ENCODE results near the gene LYRM1. TPM values are rescaled to one million over a fixed set of nuclear protein-coding genes. Genes with fewer than 3 reads are reported as not detected.

Gene LYRM1
- polyA plus RNA-seq, 1 donor (not counting 4 experiments of a cell fraction or from before 2014, with no cell fraction given), result 21.7 TPM

GRCh38 chr16:20887207-20887606 lies 13.4 kb upstream of the LYRM1 start:
- Histone ChIP-seq H3K4me2 (ENCODE audit: control insufficient read depth, extremely low read depth, insufficient read depth, low read depth, low read length) (no peak overlapping the region), H3K9me1 (ENCODE audit: control insufficient read depth, extremely low read depth, insufficient read depth, low read length) (no peaks in the 10 kb centered on the region), H3K9ac (ENCODE audit: control insufficient read depth, extremely low read depth, insufficient read depth, low read length) (no peak overlapping the region), H3K27ac (ENCODE audit: control insufficient read depth, insufficient read depth, low read length) (no peak overlapping the region), H3K27me3 (ENCODE audit: control insufficient read depth, extremely low read depth, insufficient read depth, low read length) (no peaks in the 10 kb centered on the region), H3K4me1 (ENCODE audit: control insufficient read depth, extremely low read depth, insufficient read depth, low read length) (peaks cover 6% of the 10 kb centered on the region), H3K4me3 (ENCODE audit: control insufficient read depth in 2 of 3, extremely low read depth in 1 of 3, insufficient read depth in 2 of 3, low read depth in 1 of 3, low read length in 3 of 3) (no peak overlapping the region), H3K79me2 (ENCODE audit: control insufficient read depth, insufficient read depth, low read length) (peaks cover 80% of the 10 kb centered on the region), H3K36me3 (ENCODE audit: control insufficient read depth in 2 of 2, extremely low read depth in 1 of 2, insufficient read depth in 2 of 2, low read length in 2 of 2) (peaks cover 10 to 20% of the 10 kb centered on the region in 2 experiments), H3K9me3 (ENCODE audit: control insufficient read depth, low read depth, low read length) (no peaks in the 10 kb centered on the region), H4K20me1 (ENCODE audit: control insufficient read depth, extremely low read depth, insufficient read depth, low read length) (no peaks in the 10 kb centered on the region), H2AFZ (ENCODE audit: control insufficient read depth, low read length) (no peak overlapping the region)
- no peak for FAIRE-seq
- dilution Hi-C loops (cut with MboI; ENCODE audit: extremely low pct_ligation_motif_present, low sequenced_read_pairs), result no loop called here
- TF ChIP-seq, protein P1, sequence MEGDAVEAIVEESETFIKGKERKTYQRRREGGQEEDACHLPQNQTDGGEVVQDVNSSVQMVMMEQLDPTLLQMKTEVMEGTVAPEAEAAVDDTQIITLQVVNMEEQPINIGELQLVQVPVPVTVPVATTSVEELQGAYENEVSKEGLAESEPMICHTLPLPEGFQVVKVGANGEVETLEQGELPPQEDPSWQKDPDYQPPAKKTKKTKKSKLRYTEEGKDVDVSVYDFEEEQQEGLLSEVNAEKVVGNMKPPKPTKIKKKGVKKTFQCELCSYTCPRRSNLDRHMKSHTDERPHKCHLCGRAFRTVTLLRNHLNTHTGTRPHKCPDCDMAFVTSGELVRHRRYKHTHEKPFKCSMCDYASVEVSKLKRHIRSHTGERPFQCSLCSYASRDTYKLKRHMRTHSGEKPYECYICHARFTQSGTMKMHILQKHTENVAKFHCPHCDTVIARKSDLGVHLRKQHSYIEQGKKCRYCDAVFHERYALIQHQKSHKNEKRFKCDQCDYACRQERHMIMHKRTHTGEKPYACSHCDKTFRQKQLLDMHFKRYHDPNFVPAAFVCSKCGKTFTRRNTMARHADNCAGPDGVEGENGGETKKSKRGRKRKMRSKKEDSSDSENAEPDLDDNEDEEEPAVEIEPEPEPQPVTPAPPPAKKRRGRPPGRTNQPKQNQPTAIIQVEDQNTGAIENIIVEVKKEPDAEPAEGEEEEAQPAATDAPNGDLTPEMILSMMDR (optimal IDR thresholded peaks at IDR 0.05 in 1 of 3, IDR thresholded peaks at IDR 0.05 in 1 of 3, conservative IDR thresholded peaks at IDR 0.05 in 1 of 3; ENCODE audit: extremely low read depth in 1 of 3, insufficient read depth in 2 of 3, low read length in 3 of 3), result no peak
- no peak for TF ChIP-seq EZH2 (IDR thresholded peaks at IDR 0.05; ENCODE audit: low read length)
- DNase-seq (ENCODE audit: low read depth, low spot score), result no peak

- Histone ChIP-seq H3K4me1 (ENCODE audit: control insufficient read depth, extremely low read depth, insufficient read depth, low read length) (no peaks in the 10 kb centered on the region), H3K4me2 (ENCODE audit: control insufficient read depth, extremely low read depth, insufficient read depth, low read depth, low read length) (no peak overlapping the region), H3K27ac (ENCODE audit: control insufficient read depth, insufficient read depth, low read length) (no peak overlapping the region), H3K9me1 (ENCODE audit: control insufficient read depth, extremely low read depth, insufficient read depth, low read length) (no peaks in the 10 kb centered on the region), H3K4me3 (ENCODE audit: control insufficient read depth in 2 of 3, extremely low read depth in 1 of 3, insufficient read depth in 2 of 3, low read depth in 1 of 3, low read length in 3 of 3) (no peak overlapping the region), H3K79me2 (ENCODE audit: control insufficient read depth, insufficient read depth, low read length) (peaks cover 82% of the 10 kb centered on the region), H3K9ac (ENCODE audit: control insufficient read depth, extremely low read depth, insufficient read depth, low read length) (no peak overlapping the region), H3K36me3 (ENCODE audit: control insufficient read depth in 2 of 2, extremely low read depth in 1 of 2, insufficient read depth in 2 of 2, low read length in 2 of 2) (peaks cover 16 to 19% of the 10 kb centered on the region in 2 experiments), H2AFZ (ENCODE audit: control insufficient read depth, low read length) (no peak overlapping the region), H4K20me1 (ENCODE audit: control insufficient read depth, extremely low read depth, insufficient read depth, low read length) (no peaks in the 10 kb centered on the region), H3K27me3 (ENCODE audit: control insufficient read depth, extremely low read depth, insufficient read depth, low read length) (no peaks in the 10 kb centered on the region), H3K9me3 (ENCODE audit: control insufficient read depth, low read depth, low read length) (no peaks in the 10 kb centered on the region)
- FAIRE-seq (no peak), DNase-seq (ENCODE audit: low read depth, low spot score) (no peak)
- TF ChIP-seq, protein P1 (optimal IDR thresholded peaks at IDR 0.05 in 1 of 3, IDR thresholded peaks at IDR 0.05 in 1 of 3, conservative IDR thresholded peaks at IDR 0.05 in 1 of 3; ENCODE audit: extremely low read depth in 1 of 3, insufficient read depth in 2 of 3, low read length in 3 of 3), result no peak
- TF ChIP-seq EZH2 (IDR thresholded peaks at IDR 0.05; ENCODE audit: low read length), result no peak
- dilution Hi-C loops (cut with MboI; ENCODE audit: extremely low pct_ligation_motif_present, low sequenced_read_pairs), result no loop called here
Observed at GRCh38 chr16:20889625-20890275, 10.8 kb upstream of the LYRM1 start.
